SK-N-MC (cell line): Measurements from ENCODE around the gene SRRT.
"Not testable (repeated sequence)": the region's sequence is repeated elsewhere in the genome, so short reads cannot be mapped to it uniquely, and the experiment has no call there.

ENCODE experiments used
- DNase-seq: peaks from one replicate; pipeline ENCODE4 v3.0.0-alpha.2; 2011; ENCODE audit warnings: low read depth, low spot score
- H3K27ac ChIP-seq: fragments of 200-600 bp; sonication (generic); 2 replicates; pipeline ENCODE4 v1.5.1; 2016; ENCODE audit warnings: mixed run types
- H3K36me3 ChIP-seq: fragments of 200-600 bp; sonication (generic); 2 replicates; pipeline ENCODE4 v1.6.1; 2017; ENCODE audit warnings: antibody characterized with exemption, low read length, mixed read lengths; ENCODE audit not compliant: insufficient read depth
- H3K4me3 ChIP-seq: fragments of 200-600 bp; sonication (generic); 2 replicates; pipeline ENCODE4 v1.5.1; 2016
- H3K9ac ChIP-seq: fragments of 200-600 bp; sonication (generic); 2 replicates; pipeline ENCODE4 v1.8.0; 2017; ENCODE audit warnings: mixed run types, mixed read lengths; ENCODE audit not compliant: insufficient read length
- H3K9me3 ChIP-seq: fragments of 200-600 bp; sonication (generic); 2 replicates; pipeline ENCODE4 v1.6.1; 2017; ENCODE audit warnings: low read depth, mild to moderate bottlenecking, antibody characterized with exemption, low read length, moderate library complexity, mixed read lengths
- EZH2 ChIP-seq: fragments of 200-600 bp; sonication (generic); IDR thresholded peaks from one replicate; pipeline ENCODE4 v1.6.1; 2017; ENCODE audit warnings: antibody characterized with exemption
- FOXP2 ChIP-seq: optimal IDR thresholded peaks from 2 replicates; pipeline ENCODE3; 2011; ENCODE audit warnings: mild to moderate bottlenecking, moderate library complexity; ENCODE audit not compliant: insufficient read depth; ENCODE audit errors: extremely low read length, control extremely low read depth
- POLR2AphosphoS5 ChIP-seq: IDR thresholded peaks from 2 replicates; pipeline ENCODE4 v1.6.1; 2012; ENCODE audit warnings: mild to moderate bottlenecking, low read depth, low read length, borderline replicate concordance

Gene SRRT

DNA sequence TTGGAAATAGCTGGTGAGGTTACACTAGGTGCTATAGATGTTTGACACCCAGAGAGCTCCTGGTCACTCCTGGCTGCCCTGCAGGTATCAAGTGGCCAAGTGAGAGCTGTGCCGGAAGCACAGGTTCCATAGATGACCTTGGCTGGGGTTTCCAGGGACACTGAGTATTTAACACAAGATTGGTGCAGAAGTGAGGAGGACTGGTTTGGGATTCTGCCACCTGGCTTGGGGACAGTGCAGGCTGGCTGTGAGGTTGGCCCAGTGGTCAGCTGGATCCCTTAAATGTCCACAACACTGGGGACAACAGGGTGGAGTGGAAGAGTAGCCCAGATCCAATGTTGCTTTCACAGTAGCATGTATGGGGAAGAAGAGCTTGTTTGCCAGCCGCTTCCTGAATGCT lies 26.1 kb downstream of the SRRT start:
- H3K36me3 ChIP-seq: no peaks in the 10 kb centered on the region
- no peak for TF ChIP-seq FOXP2
- TF ChIP-seq POLR2AphosphoS5: no peak

DNA sequence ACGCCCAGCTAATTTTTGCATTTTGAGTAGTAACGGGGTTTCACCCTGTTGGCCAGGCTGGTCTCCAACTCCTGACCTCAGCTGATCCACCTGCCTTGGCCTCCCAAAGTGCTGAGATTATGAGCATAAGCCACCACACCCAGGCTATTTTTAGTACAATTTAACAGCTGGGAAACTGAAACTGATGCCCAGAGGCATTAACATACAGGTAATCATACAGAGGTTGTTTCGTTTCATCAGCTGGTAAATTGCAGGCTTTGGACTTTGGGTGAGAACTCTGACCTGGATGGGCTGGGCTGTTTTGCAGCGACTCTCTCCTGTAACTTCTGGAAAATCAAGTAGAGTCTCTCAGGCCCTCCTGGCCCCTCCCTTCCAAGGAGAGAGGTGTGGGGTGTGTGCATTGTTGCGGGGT lies 27.0 kb downstream of the SRRT start:
- H3K9me3 ChIP-seq: no peaks in the 10 kb centered on the region

More for the DNA sequence above, 26.1 kb downstream of the SRRT start:
- Histone ChIP-seq H3K27ac (no peak overlapping the region), H3K9me3 (no peaks in the 10 kb centered on the region), H3K9ac (no peak overlapping the region), H3K4me3 (no peak overlapping the region)
- DNase-seq: no peak

DNA sequence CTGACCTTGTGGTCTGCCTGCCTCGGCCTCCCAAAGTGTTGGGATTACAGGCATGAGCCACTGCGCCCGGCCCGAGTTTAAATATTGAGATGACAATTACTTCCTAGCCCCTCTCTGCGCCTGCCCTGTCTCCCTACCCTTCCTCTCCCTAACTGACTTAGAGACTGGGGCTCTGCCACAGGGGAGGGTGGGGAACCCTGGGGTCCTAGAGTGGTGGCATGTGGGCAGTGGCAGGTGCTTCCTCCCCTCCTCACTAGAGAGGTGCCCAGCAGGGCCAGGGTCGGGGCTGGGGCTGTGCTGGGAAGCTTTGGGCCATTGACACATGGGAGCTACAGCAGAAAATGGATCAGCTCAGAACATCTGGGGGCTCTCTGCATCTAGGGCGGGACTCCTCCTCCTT lies 27.7 kb downstream of the SRRT start:
- no peaks in the 10 kb centered on the region for H3K9me3 ChIP-seq
- no peak overlapping the region for H3K27ac ChIP-seq
- TF ChIP-seq FOXP2 (no peak), POLR2AphosphoS5 (no peak), EZH2 (no peak)
- no peak for DNase-seq
- no peaks in the 10 kb centered on the region for H3K36me3 ChIP-seq
- no peak overlapping the region for H3K4me3 ChIP-seq
- no peak overlapping the region for H3K9ac ChIP-seq

More for the DNA sequence above, 27.0 kb downstream of the SRRT start:
- TF ChIP-seq FOXP2 (no peak), EZH2 (no peak), POLR2AphosphoS5 (no peak)
- no peak overlapping the region for H3K27ac ChIP-seq
- H3K4me3 ChIP-seq: no peak overlapping the region
- no peaks in the 10 kb centered on the region for H3K36me3 ChIP-seq
- H3K9ac ChIP-seq: no peak overlapping the region
- DNase-seq: no peak

DNA sequence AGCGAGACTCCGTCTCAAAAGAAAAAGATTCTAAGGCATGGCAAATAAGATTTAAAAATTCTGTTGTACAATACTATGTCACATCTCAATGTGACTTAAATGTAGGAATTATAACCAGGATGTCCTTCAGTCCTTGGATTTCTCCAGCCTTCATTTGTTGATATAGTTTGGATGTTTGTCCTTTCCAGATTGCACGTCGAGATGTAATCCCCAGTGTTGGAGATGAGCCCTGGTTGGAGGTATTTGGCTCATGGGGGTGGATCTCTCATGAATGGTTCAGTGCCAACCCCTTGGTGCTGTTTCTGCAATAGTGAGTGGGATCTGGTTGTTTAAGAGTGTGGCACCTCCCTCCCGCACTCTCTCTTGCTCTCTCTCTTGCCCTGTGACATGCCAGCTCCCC lies 33.6 kb downstream of the SRRT start:
- Histone ChIP-seq H3K9ac (no peak overlapping the region), H3K36me3 (no peaks in the 10 kb centered on the region), H3K4me3 (no peak overlapping the region), H3K9me3 (no peaks in the 10 kb centered on the region), H3K27ac (no peak overlapping the region)
- no peak for DNase-seq
- no peak for TF ChIP-seq POLR2AphosphoS5
- no peak for TF ChIP-seq FOXP2
- TF ChIP-seq EZH2: no peak

DNA sequence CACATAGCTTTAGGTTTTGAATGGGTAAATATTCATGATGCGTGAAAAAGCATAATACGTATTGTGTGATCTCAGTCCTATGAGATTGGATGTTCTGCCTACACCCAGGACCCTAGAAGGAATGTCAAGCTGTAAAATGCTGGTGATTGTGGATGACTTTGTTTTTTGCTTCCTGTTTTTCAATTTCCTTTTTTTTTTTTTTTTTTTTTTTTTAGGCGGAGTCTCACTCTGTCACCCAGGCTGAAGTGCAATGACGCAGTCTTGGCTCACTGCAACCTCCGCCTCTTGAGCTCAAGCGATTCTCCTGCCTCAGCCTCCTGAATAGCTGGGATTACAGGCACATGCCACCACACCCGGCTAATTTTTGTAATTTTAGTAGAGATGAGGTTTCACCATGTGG lies 35.5 kb downstream of the SRRT start:
- not testable (repeated sequence) for H3K9ac ChIP-seq, H3K9me3 ChIP-seq

DNA sequence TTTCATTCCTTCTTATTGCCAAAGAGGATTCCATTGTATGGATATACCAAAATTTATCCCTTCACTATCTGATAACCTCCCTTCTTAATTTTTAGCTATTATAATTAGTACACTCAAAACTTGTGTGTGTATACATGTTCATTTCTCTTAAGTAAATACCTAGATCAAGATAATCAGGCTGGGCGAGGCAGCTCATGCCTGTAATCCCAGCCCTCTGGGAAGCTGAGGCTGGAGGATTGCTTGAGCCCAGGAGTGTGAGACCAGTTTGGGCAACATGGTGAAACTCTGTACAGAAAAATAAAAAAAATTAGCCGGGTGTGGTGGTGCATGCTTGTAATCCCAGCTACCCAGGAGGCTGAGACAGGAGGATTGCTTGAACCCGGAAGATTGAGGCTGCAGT lies 36.6 kb downstream of the SRRT start:
- Histone ChIP-seq H3K9ac (no peak overlapping the region), H3K9me3 (no peaks in the 10 kb centered on the region), H3K27ac (no peak overlapping the region), H3K4me3 (no peak overlapping the region), H3K36me3 (no peaks in the 10 kb centered on the region)
- TF ChIP-seq FOXP2 (no peak), EZH2 (no peak), POLR2AphosphoS5 (no peak)
- DNase-seq: no peak

More for the DNA sequence above, 35.5 kb downstream of the SRRT start:
- not testable (repeated sequence) for H3K27ac ChIP-seq, H3K36me3 ChIP-seq, H3K4me3 ChIP-seq, DNase-seq

DNA sequence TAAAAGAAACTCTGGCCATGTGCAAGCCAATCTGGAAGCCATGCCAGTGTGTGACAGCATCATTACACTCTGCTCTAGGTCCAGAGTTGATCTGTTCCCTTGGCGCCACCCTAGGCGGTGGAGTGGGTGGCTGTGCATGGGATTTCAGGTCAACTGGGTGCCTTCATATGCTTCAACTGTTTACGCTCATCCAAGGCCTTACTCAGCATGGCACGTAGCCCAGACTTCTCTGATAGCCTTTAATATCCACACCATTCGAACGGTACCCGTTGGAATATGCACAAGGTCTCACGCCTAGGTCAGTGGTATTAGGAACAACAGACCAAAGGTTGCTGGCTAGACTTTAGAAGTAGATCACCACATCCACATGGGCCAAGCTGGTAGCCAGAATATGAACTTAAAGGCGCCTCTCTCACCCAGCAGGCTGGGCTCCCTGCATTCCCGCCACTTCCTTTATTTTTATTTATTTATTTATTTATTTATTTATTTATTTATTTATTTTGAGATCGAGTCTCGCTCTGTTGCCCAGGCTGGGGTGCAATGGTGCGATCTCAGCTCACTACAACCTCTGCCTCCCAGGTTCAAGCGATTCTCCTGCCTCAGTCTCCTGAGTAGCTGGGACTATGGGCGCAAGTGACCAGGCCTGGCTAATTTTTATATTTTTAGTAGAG lies 39.4 kb downstream of the SRRT start:
- no peaks in the 10 kb centered on the region for H3K9me3 ChIP-seq
- no peak for TF ChIP-seq FOXP2
- TF ChIP-seq EZH2: no peak
- no peak for TF ChIP-seq POLR2AphosphoS5
- H3K36me3 ChIP-seq: no peaks in the 10 kb centered on the region
- H3K27ac ChIP-seq: no peak overlapping the region
- no peak overlapping the region for H3K9ac ChIP-seq
- no peak overlapping the region for H3K4me3 ChIP-seq
- DNase-seq: no peak

DNA sequence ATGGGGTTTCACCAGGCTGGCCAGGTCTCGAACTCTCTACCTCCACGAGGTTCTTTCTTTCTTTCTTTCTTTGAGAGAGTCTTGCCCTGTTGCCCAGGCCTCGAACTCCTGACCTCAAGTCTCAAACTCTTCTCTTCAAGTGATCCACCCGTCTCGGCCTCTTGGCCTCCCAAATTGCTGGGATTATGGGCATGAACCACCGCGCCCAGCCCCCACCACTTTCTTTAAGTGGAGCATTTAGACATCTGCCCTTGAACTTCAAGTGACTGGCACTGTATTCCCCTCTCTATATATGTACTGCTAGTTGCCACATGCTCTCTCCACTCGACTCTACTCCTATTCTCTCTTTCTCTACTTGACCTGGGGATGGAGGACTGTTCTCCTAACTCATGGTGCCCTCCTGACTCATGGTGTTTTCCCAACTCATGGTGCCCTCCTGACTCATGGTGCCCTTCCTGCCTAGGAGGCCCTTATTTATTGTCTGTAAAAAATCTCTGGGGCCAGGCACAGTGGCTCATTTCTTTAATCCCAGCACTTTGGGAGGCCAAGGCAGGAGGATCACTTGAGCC lies 40.1 kb downstream of the SRRT start:
- Histone ChIP-seq H3K36me3 (no peaks in the 10 kb centered on the region), H3K9ac (no peak overlapping the region), H3K27ac (no peak overlapping the region), H3K4me3 (no peak overlapping the region), H3K9me3 (no peaks in the 10 kb centered on the region)
- DNase-seq: no peak
- no peak for TF ChIP-seq POLR2AphosphoS5
- TF ChIP-seq EZH2: no peak
- no peak for TF ChIP-seq FOXP2

DNA sequence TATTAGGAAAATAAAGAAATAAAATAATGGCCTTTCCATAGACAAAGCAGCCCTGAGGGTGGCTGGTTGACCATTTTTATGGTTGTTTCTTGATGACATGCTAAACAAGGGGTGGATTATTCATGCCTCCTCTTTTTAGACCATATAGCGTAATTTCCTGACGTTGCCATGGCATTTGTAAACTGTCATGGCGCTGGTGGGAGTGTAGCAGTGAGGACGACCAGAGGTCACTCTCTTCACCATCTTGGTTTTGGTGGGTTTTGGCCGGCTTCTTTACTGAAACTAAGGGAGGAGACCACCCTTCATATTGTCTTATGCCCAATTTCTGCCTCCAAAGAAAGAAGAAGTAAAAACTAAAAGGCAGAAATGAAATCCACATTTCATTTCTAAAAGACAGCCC lies 44.4 kb downstream of the SRRT start:
- not testable (repeated sequence) for H3K9me3 ChIP-seq, H3K4me3 ChIP-seq, DNase-seq, H3K27ac ChIP-seq, H3K36me3 ChIP-seq, H3K9ac ChIP-seq

DNA sequence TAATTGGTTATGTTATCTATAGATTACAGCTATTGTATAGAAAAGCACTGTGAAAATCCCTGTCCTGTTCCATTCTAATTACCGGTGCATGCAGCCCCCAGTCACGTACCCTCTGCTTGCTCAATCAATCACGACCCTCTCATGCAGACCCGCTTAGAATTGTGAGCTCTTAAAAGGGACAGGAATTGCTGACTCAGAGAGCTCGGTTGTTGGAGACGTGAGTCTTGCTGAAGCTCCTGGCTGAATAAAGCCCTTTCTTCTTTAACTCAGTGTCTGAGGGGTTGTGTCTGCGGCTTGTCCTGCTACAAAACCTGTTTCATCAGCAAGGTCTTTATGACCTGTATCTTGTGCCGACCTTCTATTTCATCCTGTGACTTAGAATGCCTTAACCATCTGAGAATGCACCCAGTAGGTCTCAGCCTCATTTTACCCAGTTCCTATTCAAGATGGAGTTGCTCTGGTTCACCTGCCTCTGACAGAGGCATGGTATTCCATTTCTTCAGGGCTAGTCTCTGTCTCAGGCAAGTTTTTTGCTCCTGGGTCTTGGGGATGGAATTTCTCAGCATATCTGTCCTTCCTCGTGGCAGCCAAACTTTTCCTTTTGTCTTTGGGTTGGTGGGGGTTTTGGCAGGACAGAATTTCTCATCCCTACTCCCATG lies 45.0 kb downstream of the SRRT start:
- H3K4me3 ChIP-seq, H3K9ac ChIP-seq, H3K27ac ChIP-seq, H3K9me3 ChIP-seq, DNase-seq, H3K36me3 ChIP-seq: not testable (repeated sequence)
